Epithelial cell of esophagus (primary cell): Measurements from ENCODE around the gene ADAMTS18.
A peak's percentile ranks its signal among the peaks of the same experiment; 100 is the strongest.

Source experiments
- DNase-seq: peaks from one replicate; pipeline ENCODE4 v3.0.0; 2010; ENCODE audit warnings: low read depth
- H3K4me3 ChIP-seq: 2 replicates; pipeline ENCODE4 v1.5.1; 2011; ENCODE audit warnings: mild to moderate bottlenecking, low read length, control low read depth
- TF ChIP-seq, protein P1 (sequence below): IDR thresholded peaks from 2 replicates; pipeline ENCODE4 v1.5.1; 2011; ENCODE audit warnings: low read depth, mild to moderate bottlenecking, low read length, control low read depth, inconsistent platforms; ENCODE audit not compliant: insufficient read depth; ENCODE audit errors: missing control alignments

ADAMTS18 gene

DNA sequence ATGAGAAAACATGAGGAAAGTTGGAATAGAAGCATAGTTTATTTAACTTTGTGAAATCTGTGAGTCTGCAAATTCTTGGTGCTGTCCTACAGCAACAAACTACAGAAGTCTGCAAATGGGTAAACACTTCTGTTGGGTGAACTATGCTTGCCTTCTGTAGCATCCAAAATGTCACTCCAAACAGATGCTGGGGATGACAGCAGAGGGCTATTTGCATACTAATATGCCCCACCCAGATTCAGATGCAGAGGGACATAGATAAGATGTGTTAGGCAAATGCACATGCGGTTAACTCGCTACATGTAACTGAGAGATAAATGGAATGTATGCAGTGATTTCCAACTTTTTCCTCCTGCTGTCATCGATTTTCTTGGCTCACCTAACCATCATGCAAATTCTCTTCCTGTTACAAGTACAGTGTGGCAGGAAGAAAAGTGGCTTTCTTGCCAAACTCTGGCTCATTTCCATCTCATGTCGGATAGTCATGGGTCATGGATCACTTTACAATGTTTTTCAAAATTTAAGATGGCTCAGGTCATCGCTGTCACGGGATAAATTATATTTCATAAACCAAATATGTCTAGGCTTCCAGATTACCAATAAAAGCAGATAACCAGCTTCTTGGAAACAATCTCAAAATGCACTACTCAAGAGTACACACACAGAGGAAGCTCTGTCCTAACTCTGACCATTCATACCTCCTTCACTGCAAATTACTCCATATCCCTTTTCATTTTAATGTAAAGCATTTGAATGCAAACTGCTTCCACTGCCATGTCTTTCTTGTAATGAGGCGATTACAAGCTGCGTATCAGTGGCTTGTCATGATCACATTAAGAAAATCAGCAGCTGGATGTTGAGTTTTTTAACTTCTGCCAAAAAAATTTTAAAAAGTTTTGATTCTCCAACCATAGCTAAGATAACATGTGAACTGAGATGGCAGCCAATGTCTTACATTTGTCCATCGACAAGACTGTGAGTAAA lies 47.7 kb downstream of the ADAMTS18 start:
- no peak overlapping the region for H3K4me3 ChIP-seq
- no peak for DNase-seq
- TF ChIP-seq, protein P1, sequence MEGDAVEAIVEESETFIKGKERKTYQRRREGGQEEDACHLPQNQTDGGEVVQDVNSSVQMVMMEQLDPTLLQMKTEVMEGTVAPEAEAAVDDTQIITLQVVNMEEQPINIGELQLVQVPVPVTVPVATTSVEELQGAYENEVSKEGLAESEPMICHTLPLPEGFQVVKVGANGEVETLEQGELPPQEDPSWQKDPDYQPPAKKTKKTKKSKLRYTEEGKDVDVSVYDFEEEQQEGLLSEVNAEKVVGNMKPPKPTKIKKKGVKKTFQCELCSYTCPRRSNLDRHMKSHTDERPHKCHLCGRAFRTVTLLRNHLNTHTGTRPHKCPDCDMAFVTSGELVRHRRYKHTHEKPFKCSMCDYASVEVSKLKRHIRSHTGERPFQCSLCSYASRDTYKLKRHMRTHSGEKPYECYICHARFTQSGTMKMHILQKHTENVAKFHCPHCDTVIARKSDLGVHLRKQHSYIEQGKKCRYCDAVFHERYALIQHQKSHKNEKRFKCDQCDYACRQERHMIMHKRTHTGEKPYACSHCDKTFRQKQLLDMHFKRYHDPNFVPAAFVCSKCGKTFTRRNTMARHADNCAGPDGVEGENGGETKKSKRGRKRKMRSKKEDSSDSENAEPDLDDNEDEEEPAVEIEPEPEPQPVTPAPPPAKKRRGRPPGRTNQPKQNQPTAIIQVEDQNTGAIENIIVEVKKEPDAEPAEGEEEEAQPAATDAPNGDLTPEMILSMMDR, result no peak

DNA sequence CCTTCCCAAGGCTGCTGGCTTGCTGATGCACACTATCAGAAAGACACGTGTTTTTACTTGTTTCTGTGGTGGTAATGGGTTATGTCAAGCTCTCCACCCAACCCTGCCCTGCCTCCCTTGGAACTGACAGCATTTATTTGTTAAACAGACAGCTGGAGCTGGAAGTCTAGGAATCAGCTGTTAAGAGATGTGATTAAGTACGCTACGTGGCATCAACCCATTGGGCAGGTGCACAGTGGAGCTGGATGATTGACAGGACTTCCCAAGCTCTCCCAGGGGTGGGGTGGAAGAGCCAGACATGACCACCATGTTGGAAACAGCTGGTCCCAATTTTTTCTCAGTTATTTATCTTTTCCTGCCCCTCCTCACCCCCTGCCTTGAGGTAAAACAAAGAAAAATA lies 49.4 kb downstream of the ADAMTS18 start:
- no peak for DNase-seq
- TF ChIP-seq, protein P1, result no peak
- H3K4me3 ChIP-seq, result no peak overlapping the region

DNA sequence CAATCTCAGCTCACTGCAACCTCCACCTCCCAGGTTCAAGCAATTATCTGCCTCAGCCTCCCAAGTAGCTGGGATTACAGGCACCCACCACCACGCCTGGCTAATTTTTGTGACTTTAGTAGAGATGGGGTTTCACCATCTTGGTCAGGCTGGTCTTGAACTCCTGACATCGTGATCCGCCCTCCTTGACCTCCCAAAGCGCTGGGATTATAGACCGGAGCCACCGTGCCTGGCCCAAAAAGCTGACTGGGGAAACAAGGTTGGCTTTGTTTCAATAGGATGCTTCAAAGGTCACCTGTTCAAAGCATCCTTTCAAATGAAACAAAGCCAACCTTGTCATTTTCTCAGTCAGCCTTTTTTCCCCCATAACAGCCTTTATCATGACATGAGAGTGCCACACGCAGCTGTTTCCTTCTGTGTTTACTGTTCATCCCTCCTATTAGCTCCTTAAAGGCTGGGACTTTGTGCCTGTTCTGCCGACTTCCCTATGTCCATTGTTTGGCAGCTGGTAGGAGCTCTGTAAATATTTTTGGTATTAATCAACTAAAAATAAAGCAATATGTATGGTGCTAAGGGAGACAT lies 51.1 kb downstream of the ADAMTS18 start:
- DNase-seq, result no peak
- H3K4me3 ChIP-seq, result no peak overlapping the region
- TF ChIP-seq, protein P1, result no peak

DNA sequence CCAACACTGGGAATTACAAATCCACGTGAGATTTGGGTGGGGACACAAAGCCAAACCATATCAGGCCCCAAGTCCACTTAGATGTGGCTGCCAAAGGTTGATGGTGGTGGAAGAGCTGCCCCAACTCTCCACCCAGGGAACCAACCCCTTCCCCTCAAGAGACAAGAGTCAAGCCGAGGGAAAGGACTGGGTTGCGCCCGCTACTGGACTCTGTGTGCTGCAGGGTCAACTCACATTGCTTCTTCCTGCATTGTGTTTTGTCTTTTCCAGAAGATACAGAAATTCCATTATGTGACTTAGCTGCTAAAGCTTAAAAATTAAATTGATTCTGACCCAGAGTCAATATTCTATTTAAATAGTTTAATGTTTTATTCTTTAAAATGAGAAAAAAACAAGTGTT lies 58.5 kb downstream of the ADAMTS18 start:
- DNase-seq, result no peak
- TF ChIP-seq, protein P1, result peak; percentile 11
- H3K4me3 ChIP-seq, result no peak overlapping the region

DNA sequence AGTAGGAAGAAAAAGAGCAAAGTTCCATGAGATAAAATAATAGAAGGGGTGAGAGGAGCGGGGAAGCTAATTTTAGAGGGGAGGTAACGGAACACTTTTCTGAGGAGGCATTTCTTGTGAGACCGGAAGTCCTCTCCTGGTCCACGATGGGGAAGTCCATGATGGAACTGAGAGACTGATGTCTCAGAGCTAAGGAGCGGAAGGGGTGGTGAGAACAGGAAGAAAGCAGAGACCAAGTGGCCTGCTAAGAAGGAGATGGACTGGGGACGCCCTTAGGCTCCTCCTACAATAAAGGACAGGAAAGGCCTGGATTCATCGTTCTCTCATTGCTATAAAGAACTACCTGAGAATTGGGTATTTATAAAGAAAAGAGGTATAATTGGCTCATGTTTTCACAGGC lies 59.4 kb downstream of the ADAMTS18 start:
- DNase-seq, result no peak
- H3K4me3 ChIP-seq, result no peak overlapping the region
- TF ChIP-seq, protein P1, result no peak

DNA sequence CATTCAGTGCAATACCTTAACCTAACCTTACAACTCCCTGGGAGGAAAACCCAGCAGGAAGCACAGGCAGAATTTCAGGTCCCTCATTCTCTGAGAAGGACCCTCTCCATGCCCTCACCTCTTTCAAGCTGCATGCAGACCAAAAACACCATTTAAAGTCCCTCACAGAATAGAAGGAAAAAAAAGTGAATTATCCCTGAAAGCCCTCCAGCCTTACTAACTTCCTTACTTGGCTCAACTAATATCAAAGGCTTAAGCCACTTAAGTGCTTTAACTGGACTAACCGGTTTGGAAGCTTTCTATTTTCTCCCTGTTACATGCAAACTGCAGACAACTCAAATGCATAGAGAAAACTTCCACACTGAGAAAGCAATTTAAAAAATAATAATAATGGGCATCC lies 60.5 kb downstream of the ADAMTS18 start:
- peak; percentile 69 for DNase-seq
- TF ChIP-seq, protein P1, result no peak
- no peak overlapping the region for H3K4me3 ChIP-seq
